HL-60/S4 treated with phorbol 12-myristate 13-acetate at 8.2 ng/mL for 4 days and 3 days (cell line): ENCODE results near the gene SOX6.

Source experiments
- in situ Hi-C: fragments of 300-500 bp; cut with MboI; formaldehyde crosslinking; loops from 2 replicates; pipeline ENCODE4 v1.15.0; 2022; ENCODE audit warnings: low sequenced_read_pairs

SOX6 gene

GRCh38 chr11:16279524-16279923 lies 76.8 kb downstream of the SOX6 start:
- in situ Hi-C loops = no loop called here

DNA sequence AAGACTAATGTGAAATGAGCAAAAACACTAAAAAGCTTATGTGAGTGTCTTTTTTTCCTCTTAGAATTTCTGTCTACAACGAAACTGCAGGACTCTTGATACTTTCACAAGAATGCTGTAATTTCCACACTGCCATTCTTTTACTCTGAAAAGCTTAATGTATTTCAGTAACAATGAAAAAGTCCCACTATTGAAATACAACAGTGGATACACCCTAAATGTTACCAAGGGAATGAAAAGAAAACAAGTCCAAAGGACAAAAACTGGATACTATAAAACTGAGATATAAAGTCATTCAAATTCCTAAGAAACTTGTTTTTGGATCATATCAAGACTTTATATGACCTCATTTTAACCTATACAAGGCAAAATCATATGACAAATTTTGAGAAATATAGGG lies 77.4 kb downstream of the SOX6 start:
- in situ Hi-C loops = no loop called here

GRCh38 chr11:16278273-16278672 lies 78.1 kb downstream of the SOX6 start:
- in situ Hi-C loops = no loop called here

GRCh38 chr11:16276251-16276650 lies 80.1 kb downstream of the SOX6 start:
- in situ Hi-C loops = no loop called here

GRCh38 chr11:16271258-16271657 lies 85.1 kb downstream of the SOX6 start:
- in situ Hi-C loops = no loop called here

DNA sequence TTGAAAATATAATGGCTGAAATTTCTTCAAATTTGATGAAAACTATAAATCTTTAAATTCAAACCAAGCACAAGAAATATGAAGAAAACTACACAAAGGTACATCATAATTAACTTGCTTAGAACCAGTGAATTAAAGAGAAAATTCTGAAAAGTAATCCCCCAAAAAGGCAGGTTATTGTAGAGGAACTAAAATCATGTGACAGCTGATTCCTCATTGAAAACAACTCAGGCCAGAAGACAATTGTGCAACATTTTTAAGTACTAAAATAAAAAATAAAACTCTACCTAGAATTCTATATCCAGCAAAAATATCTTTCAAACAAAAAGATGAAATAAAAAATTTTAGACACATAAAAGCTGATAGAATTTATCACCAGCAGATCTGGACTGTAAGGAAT lies 90.3 kb downstream of the SOX6 start:
- in situ Hi-C loops = no loop called here

DNA sequence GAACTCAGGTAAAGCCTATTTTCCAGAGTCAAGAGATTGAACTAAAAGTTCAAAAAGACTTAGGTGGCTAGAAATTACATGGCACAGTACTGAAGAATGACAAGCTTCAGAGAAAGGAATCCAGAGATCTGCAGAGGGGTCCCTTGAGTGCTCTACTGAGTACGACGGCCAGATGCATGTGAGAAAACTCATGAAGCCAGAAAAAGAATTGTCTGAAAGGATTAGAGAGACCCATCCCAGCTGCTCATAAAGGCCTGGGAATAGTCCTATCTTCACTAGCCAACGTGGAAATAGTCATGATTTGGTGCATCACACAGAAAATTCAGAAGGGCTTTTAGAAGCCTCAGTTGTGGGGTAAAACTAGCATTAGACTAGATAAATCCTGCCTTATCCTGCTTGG lies 91.3 kb downstream of the SOX6 start:
- in situ Hi-C loops = no loop called here

DNA sequence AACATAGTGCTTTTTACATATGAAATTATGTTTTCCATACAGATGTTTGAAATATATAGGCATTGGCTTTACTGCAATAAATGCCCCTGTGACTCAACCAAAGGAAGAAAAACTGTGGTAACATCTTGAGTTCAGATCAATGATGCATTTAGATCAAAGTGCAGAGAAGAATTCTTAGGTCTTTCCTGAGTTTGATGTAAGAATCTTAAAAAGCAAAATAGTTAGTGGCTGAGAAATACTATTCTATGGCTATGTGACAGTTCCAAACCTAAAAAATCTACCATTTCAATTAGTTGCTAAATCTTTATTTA lies 93.7 kb downstream of the SOX6 start:
- in situ Hi-C loops = no loop called here

- in situ Hi-C loops = no loop called here
Observed at GRCh38 chr11:16261836-16262644, 94.3 kb downstream of the SOX6 start.

DNA sequence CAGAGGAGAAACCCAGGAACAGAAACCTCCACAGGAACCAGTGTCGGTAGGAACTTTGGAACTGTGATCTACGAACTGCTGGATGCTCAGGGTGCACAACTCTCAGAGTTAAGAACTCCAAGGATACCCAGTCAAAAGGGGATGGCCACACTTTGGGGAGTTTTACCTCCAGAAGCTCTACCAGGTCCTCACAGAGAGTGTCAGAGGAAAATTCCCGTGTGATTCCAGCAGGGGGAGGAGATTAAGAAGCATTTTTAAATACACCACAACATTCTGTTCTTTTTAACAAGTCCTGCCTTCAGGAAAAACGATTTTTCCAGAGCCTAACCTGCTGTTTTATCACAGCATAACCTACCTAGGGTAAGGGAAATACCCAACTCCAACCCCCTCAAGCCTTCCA lies 104.0 kb downstream of the SOX6 start:
- in situ Hi-C loops = no loop called here

GRCh38 chr11:16248248-16248647 lies 108.1 kb downstream of the SOX6 start:
- in situ Hi-C loops = no loop called here

DNA sequence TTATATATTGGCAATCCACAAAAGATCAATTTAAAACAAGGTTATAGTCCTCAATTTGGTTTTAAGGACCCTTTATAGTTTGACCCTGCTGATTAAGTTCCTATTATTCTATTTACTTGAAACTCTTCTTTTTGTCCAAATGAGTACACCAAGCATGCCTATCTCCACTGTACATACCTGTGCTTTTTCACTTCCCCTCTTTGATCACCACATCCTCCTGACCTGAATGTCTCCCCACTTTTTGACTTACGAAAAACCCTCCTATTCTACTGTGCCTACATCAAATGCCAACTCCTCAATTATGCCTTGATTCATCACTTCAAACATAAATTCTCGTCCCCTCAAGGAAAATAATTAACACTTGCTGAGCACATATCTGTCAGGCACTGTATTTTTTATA lies 113.5 kb downstream of the SOX6 start:
- in situ Hi-C loops = no loop called here

DNA sequence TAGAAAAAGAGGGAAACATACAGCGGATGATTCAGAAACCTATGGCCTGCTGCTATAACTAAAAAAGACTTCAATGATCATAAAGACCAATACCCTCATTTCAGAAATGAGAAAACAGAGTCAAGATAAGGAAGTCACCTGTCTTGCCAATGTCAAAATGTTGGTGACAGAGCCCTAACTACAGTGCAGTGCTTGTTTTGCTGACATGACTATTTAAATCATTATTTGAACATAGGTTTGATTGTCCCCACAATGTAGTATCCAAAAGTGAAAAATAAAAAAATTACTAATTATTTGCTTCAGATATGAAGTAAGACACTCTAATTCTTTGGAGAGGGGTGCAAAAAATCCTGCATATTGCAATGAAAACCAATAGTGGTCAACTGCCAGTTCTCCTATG lies 115.7 kb downstream of the SOX6 start:
- in situ Hi-C loops = no loop called here

DNA sequence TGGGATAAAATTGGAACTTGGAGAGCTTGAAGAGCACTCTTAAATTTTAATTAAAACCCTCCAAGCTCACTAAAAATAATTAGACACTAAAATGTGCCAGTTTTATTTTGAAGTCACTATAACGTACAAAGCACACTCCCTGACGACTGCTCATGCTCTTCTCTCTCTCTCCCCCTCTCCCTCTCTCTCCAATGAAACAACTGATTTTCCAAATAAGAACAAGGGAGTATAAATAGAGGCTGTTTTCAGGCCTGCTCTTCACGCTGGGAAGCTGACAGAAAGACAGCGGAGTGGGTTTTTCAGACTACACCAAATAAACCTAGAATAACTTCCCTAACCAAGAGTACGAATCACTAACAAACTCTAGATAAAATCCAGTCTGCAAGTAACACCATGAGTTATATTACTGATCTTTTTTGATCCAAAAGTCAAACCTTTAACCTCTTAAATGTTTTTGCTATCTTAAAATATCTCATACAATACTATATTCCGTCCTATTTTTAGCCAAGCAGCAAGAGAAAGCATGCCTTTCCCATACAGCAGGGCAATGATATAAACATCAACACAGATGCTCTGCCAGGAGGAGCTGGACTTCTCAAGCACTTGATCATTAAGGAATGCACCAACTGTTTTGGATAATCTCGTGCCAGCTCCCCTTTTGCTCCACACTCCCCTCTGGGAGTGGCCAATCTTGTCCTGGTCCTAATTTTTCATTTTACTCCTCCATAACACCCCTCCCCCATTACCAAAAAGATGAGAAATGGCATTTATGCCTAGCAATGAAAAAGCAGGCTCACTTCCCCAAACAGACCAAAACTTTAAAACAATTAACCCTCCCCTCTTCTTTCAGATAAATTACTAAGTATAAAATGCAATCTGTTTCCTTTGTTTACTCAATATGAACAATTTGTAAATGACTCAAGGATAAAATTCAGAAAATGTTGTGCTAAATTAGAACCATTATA lies 116.9 kb downstream of the SOX6 start:
- in situ Hi-C loops = no loop called here

DNA sequence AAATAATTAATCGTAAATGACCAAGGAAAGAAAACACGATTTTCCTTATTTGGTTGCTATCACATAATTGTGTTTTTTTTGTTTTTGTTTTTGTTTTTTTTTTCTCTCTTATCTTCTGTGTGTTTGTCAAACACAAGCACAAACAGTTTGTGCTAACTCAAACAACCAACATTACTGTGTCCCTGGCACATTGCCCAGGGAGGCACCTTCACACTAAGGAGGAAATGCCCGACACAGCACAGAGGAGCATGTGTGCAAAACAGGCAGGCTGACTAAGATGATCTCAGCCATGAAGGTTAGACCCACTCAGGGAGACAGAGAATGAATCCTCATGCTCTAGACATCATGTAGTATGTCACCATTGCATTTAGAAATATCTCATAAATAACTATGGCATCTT lies 130.1 kb downstream of the SOX6 start:
- in situ Hi-C loops = no loop called here

DNA sequence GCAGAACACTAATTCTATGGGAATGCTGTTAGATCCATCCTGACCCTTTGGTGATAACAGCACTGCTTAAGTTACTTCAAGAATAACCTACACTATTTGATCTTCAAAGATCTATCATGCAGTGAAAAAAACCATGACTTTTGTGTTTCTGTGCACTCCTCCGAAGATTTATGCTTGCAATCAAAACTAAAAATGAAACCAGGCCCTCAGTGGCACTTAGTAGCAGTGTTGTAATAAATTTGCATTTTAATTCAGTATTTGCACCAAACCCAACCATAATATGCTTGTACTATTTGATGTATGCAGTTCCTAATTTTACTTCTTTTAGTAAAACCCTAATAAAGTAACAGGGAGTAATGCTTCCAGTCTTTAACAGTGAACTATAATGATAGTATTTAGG lies 130.7 kb downstream of the SOX6 start:
- in situ Hi-C loops = no loop called here

GRCh38 chr11:16223558-16223957 lies 132.8 kb downstream of the SOX6 start:
- in situ Hi-C loops = no loop called here

GRCh38 chr11:16217631-16218030 lies 138.7 kb downstream of the SOX6 start:
- in situ Hi-C loops = no loop called here

DNA sequence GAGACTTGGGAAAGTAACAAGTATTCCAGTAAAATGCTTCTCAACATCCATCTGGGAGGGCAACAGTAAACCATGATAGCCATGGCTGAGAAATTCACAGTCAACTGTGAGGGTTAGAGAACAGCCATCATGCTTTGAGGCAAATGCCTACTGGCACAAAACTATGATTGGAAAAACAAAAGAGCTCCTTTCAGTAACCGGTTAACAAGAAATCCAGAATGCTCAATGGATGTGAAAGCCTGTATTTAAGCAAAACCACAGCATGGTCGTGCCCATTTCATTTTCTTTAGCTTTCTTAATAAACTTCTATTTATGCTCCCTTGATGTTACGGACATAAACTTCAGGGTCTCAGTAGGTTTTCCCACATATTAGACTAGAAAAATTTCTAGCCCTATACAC lies 139.5 kb downstream of the SOX6 start:
- in situ Hi-C loops = no loop called here

DNA sequence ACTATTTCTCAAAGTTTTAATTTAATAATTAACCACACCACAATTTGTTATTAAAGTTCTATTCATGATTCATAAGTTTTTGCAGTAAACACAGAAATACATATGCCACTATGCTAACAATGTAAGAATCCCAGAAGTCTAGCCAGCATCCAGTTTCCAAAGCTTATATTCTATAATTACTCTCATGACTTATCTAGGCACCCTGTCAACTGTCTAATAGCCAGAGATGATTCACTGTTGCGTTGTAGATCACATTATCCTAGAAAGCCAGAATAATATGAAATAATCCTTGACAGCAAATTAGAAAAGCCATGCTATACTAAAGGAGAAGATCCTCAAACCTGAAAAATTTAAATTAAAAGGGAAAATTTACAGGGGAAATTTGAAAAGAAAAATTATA lies 141.0 kb downstream of the SOX6 start:
- in situ Hi-C loops = no loop called here

DNA sequence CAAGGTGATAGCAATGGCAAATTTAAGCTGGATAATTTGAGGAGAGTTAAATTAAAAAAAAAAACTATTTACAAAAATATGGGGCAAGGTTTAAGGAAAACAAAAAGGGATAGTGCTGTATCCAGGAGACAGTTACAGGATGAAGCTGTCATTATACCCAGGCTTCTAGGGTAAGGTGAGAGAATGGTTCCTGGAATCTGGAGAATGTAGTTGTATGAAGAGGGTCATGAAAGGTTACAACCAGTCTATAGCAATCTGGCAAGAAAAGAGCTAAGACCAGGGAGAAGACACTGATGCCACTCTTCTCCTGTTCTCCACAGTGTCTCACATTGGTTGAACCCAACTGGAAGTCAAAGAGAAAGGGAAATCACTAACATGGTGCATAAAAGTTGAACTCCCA lies 144.9 kb downstream of the SOX6 start:
- in situ Hi-C loops = no loop called here

DNA sequence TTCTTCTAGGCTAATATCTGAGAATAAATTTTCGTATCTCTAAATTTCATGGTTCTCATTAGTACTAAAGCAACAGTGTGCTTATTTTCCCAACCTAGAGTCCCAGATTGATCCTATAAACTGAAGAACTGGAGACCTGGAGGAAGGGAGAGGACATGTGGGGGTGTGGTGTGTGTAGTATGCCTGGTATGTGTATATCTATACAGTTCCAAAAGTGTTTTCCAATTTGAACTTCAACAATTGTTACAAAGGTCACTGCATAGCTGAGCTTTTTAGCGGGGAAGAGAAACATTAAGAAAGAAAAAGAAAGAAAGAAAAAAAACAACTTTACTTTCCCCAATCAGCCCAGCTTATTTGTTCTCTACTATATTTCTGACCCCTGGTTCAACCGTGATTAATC lies 152.1 kb downstream of the SOX6 start:
- in situ Hi-C loops = no loop called here
